Measurements from ENCODE around the gene UPK2.
A peak's percentile ranks its signal among the peaks of the same experiment; 100 is the strongest.

Gene UPK2

DNA sequence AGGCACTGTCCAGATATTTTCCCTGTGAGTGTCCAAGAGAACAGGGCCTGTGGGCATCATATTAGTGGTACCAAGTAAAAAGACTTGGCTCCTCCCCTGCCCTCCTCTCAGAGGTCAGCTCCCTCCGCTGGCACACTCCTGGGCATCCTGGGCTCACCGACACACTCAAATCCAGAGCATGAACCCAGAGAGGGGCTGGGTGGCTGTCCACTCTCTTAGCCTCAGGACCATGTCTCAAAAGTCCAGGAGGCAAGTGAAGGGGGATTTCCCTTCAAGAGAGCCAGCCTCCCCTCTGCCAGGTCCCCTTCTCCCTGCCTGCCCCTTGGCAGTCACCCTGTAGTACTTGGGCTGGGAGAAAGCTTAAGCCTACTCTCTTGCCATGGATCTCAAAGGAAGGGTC, 40.7 kb upstream of the UPK2 start:
- no peak overlapping the region for H3K4me3 ChIP-seq (ENCODE audit: low read depth, low read length, poor library complexity, severe bottlenecking)
- no peak overlapping the region for H3K4me2 ChIP-seq (ENCODE audit: low read length)
- H3K9me3 ChIP-seq (ENCODE audit: low read length): no peaks in the 10 kb centered on the region
- TF ChIP-seq, protein P1, sequence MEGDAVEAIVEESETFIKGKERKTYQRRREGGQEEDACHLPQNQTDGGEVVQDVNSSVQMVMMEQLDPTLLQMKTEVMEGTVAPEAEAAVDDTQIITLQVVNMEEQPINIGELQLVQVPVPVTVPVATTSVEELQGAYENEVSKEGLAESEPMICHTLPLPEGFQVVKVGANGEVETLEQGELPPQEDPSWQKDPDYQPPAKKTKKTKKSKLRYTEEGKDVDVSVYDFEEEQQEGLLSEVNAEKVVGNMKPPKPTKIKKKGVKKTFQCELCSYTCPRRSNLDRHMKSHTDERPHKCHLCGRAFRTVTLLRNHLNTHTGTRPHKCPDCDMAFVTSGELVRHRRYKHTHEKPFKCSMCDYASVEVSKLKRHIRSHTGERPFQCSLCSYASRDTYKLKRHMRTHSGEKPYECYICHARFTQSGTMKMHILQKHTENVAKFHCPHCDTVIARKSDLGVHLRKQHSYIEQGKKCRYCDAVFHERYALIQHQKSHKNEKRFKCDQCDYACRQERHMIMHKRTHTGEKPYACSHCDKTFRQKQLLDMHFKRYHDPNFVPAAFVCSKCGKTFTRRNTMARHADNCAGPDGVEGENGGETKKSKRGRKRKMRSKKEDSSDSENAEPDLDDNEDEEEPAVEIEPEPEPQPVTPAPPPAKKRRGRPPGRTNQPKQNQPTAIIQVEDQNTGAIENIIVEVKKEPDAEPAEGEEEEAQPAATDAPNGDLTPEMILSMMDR (IDR thresholded peaks at IDR 0.05; ENCODE audit: low read length): no peak
- TF ChIP-seq EZH2 (IDR thresholded peaks at IDR 0.05; ENCODE audit: borderline replicate concordance, low read length): no peak
- no peaks in the 10 kb centered on the region for H4K20me1 ChIP-seq (ENCODE audit: insufficient read depth, low read length)
- H2AFZ ChIP-seq (ENCODE audit: low read length): no peak overlapping the region
- peak overlapping the region; percentile 82 for H3K27ac ChIP-seq (ENCODE audit: low read depth, low read length, poor library complexity, severe bottlenecking)
- no peaks in the 10 kb centered on the region for H3F3A ChIP-seq (ENCODE audit: insufficient read depth, low read length)
- H3K9me2 ChIP-seq (ENCODE audit: low read depth, low read length): no peaks in the 10 kb centered on the region
- peaks cover 43% of the 10 kb centered on the region for H3K4me1 ChIP-seq (ENCODE audit: insufficient read depth, low read length, severe bottlenecking)
- H3K79me2 ChIP-seq (ENCODE audit: insufficient read depth, low read length): no peaks in the 10 kb centered on the region
- H3K27me3 ChIP-seq (ENCODE audit: insufficient read depth, low read length): no peaks in the 10 kb centered on the region
- no peaks in the 10 kb centered on the region for H3K36me3 ChIP-seq (ENCODE audit: insufficient read depth, low read length)
- no peak overlapping the region for H3K9ac ChIP-seq (ENCODE audit: low read length)

GRCh38 chr11:118915941-118916841, 39.9 kb upstream of the UPK2 start:
- no peaks in the 10 kb centered on the region for H3K9me3 ChIP-seq (ENCODE audit: low read length)
- no peaks in the 10 kb centered on the region for H3K79me2 ChIP-seq (ENCODE audit: insufficient read depth, low read length)
- H3K4me1 ChIP-seq (ENCODE audit: insufficient read depth, low read length, severe bottlenecking): peaks cover 43% of the 10 kb centered on the region
- H3K27ac ChIP-seq (ENCODE audit: low read depth, low read length, poor library complexity, severe bottlenecking): no peak overlapping the region
- no peaks in the 10 kb centered on the region for H3K9me2 ChIP-seq (ENCODE audit: low read depth, low read length)
- no peak overlapping the region for H2AFZ ChIP-seq (ENCODE audit: low read length)
- TF ChIP-seq, protein P1 (IDR thresholded peaks at IDR 0.05; ENCODE audit: low read length): no peak
- TF ChIP-seq EZH2 (IDR thresholded peaks at IDR 0.05; ENCODE audit: borderline replicate concordance, low read length): no peak
- no peaks in the 10 kb centered on the region for H3K36me3 ChIP-seq (ENCODE audit: insufficient read depth, low read length)
- no peaks in the 10 kb centered on the region for H3F3A ChIP-seq (ENCODE audit: insufficient read depth, low read length)
- H3K27me3 ChIP-seq (ENCODE audit: insufficient read depth, low read length): no peaks in the 10 kb centered on the region
- H3K9ac ChIP-seq (ENCODE audit: low read length): no peak overlapping the region
- no peak overlapping the region for H3K4me2 ChIP-seq (ENCODE audit: low read length)
- no peaks in the 10 kb centered on the region for H4K20me1 ChIP-seq (ENCODE audit: insufficient read depth, low read length)
- H3K4me3 ChIP-seq (ENCODE audit: low read depth, low read length, poor library complexity, severe bottlenecking): no peak overlapping the region

DNA sequence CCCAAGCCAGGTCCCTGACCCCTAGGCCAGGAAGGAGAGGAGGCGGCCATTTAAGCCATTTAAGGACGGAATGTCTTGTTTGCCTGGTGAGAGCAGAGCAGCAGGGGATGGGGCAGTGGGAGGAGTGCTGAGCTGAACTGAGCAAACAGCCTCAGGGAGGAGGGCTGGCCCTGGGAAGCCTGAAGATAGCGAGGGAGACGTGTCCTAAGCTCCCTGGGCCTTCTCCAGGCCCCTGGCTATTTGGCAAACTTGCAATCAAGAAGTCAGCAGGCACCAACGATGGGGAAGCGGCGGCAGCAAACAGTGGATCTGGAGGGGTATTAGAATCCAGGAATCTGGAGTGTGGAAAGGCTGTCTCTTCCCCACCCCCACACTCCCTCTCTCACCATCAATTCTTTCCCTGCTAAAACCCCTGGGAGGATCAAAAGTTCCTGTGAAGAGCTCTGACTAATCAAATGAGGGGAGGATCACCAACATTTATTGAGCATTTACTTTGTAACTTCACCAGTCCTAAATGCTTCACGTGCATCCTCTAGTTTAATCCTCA, 39.2 kb upstream of the UPK2 start:
- TF ChIP-seq EZH2 (IDR thresholded peaks at IDR 0.05; ENCODE audit: borderline replicate concordance, low read length): no peak
- TF ChIP-seq, protein P1 (IDR thresholded peaks at IDR 0.05; ENCODE audit: low read length): no peak
- Histone ChIP-seq H3K4me2 (ENCODE audit: low read length) (no peak overlapping the region), H3K9ac (ENCODE audit: low read length) (no peak overlapping the region), H3K27ac (ENCODE audit: low read depth, low read length, poor library complexity, severe bottlenecking) (no peak overlapping the region), H3K79me2 (ENCODE audit: insufficient read depth, low read length) (no peaks in the 10 kb centered on the region), H3K9me2 (ENCODE audit: low read depth, low read length) (no peaks in the 10 kb centered on the region), H3K27me3 (ENCODE audit: insufficient read depth, low read length) (no peaks in the 10 kb centered on the region), H3K36me3 (ENCODE audit: insufficient read depth, low read length) (no peaks in the 10 kb centered on the region), H3K4me1 (ENCODE audit: insufficient read depth, low read length, severe bottlenecking) (peaks cover 37% of the 10 kb centered on the region), H4K20me1 (ENCODE audit: insufficient read depth, low read length) (no peaks in the 10 kb centered on the region), H3K4me3 (ENCODE audit: low read depth, low read length, poor library complexity, severe bottlenecking) (no peak overlapping the region), H3K9me3 (ENCODE audit: low read length) (no peaks in the 10 kb centered on the region), H3F3A (ENCODE audit: insufficient read depth, low read length) (no peaks in the 10 kb centered on the region), H2AFZ (ENCODE audit: low read length) (no peak overlapping the region)

All from OCI-LY1 (cell line).